OCI-M2 (cell line): ENCODE results near the gene GAS2L2.

Source experiments
- DNase-seq: peaks from one replicate; lab custom pipeline; 2025; ENCODE audit not compliant: unreplicated experiment; lab: John Stamatoyannopoulos, UW

The GAS2L2 gene

DNA sequence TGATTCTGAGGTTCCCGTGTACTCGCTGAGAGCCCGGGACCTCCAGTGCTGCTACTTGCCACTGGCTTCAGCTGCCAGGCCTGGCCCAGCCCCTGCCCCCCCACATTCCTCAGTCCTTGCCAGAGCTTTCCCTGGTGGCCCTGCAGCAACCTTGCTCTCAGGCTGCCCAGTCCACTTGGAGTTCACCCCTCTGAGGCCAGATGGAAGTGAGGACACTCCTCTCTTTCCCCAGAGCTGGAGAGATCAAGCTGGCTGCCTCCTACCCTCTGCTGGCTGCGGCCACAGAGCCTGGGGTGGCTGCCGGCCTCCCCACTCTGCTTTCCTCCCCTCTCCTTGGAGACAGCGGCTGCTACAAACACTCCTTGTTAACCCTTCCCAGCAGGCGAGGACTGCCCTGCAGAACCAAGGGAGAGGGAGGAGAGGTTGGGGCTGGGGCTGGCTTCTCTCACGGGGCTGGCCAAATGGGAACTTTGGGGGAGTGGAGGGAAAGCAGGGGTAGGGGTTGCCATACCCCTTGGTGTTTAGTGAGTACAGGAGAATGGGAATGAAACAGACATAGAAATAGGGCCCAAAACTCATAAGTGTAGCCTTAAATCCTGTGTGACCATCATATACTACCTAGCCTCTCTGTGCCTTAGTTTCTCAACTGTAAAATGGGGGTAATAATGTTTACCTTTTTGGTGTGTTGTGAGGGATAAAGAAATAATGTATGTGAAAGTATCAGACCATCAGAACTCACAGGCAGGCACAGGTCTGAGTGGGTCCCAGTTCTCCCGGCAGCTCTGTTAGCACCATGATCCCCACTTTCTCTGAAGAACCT lies at the start of gene GAS2L2:
GAS2L2 (minus strand) TSS at position 295 of the 820 bp plus-strand sequence. CDS start 389 bp downstream, outside the sequence.
- no peak for DNase-seq

DNA sequence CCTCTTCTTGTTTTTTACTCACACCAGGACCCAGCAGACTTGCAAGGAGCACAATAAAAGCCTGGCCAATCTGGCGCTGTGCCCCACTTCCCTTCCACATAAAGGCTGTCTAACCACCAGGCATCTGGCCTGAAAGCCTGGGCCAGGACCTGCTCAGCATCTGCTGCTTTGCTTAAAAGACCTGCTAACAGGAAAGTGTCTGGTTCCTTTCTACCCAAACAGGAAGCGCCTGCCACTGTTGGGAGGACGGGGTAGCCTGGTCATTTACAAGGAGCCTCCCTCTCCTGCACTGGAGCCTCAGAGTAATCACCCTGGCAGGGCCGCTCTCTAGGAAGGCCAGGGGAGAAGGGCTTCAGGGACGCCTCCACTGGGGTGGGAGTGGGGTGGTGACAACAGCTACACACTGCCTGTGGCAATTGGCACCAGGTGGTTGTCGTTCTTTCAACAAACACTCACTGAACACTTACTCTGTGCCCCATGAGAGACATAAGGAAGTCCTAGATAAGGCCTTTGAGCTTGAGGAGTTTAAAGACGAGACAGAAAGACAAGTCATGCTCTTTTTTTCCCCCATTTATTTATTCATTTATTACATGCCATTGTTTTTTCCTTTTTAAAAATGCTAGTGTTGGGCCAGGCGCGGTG lies 48.7 kb upstream of the GAS2L2 start:
- no peak for DNase-seq

DNA sequence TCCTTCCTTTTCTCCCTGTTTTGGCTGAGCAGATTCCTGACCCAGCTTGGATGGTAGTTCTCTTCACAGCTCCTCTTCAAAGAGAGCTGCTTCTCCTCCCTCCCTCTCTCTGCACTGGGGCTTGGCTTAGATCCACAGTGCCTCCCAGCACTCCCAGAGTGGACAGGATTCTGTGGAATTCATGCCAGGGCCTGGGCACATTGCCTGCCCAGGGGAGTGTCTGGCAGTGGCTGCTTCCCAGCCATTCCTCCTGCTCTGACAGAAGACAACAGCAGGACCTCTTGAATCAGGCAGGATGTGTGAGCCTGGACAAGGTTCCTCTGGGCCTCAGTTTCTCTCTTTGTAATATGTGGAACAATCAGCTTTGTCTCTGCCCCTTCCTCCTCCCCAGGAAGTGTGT lies 46.9 kb upstream of the GAS2L2 start:
- DNase-seq, result no peak

DNA sequence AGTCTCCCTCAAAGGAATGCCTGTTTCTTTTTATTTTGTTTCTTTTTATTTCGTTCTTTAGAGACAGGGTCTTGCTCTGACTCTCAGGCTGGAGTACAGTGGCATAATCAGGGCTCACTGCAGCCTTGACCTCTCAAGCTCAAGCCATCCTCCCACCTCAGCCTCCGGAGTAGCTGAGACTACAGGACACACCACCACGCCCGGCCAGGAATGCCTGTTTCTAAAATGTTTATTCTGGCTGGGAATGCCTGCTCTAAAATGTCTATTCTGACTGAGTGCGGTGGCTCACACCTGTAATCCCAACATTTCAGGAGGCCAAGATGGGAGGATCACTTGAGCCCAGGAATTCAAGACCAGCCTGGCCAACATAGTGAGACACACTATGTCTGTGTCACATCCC lies 44.9 kb upstream of the GAS2L2 start:
- DNase-seq, result no peak

DNA sequence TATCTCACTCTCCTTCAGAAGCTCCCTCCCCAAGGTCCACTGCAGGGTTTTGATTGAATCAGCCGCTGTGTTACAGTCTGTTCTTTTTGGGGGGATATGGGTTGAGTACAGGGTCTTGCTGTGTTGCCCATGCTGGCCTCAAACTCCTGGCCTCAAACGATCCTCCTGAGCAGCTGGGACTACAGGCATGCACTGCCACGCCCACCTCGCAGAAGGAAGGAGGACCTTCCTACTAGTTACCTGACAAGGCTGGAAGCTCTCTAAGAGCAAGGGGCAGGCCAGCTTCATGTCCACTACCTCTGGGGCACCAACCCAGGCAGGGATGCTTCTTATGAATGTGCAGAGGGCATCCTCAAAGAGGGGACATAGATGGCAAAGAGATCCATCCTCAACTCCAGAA lies 44.3 kb upstream of the GAS2L2 start:
- DNase-seq, result no peak

DNA sequence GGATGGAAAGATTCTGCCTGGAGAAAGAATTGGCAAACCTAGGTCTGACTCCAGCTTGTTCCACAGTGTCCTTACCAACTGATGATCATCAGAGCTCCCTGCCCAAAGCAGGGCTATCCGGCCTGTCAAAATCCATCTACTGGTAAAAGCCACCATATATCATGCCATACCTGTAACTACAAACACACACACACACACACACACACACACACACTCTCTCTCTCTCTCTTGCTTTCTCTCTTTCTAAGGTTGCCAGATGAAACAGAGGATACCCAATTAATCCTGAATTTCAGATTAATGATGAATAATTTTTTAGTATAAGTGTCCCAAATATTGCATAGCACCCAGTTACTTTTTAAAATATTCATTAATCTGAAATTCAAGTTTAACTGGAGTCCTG lies 43.9 kb upstream of the GAS2L2 start:
- no peak for DNase-seq

DNA sequence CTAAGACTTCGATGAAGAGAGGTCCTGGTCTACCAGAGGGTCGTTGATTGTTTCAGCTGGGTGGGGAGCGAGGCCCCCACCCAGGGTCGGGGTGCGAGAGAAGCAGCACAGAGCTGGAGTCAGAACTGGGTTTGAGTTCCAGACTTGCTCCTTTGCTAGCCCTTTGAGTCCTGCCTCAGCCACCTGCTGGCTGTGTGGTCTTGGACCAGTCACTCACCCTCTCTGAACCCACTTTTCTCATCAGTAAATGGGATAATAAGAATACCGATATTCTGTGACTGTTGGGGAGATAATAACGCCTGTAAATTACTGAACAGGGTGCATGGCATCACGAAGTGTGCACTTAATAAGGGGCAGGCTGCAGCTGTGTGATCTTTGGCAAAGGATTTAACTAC lies 42.8 kb upstream of the GAS2L2 start:
- DNase-seq, result no peak

DNA sequence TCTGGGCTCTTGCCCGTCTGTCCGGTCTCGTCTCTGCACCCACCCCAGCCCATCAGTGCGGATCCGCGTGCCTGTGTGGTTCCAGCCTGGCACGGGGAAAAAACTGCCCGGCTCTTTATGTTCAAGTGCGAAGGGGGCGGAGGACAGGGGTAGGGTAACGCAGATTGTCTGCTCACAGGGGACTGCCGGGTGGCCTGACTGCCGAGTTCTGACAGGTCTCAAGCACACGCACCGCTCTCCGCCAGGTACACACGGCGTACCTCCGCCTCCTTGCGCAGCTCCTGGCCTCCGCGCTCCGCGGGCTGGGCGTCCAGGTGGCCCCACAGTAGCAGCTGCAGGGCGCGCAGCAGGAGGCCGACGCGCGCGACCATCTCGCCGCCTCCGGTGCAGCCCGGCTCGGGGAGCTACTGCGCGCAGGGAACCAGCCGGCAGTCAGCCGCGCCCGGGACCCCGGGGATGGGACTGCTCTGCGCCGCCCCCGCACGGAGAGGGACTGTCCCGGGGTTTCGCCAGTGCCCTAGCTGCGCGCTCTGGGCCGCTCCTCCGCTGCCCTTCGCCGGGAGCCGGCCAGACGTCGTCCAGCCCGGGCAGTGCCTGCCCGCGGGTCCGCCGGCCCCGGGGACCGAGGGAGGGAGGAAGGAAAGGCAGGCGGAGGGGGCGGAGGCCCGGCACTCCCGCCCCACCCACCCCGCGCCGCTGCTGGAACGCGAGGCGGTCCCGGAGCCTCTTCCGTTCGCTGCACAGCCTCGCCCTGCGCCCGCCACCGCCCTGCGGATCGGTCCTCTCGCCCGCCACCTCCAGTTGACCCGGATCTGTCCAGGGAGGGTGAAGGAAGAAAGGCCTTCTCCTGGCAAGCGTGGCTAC lies 42.2 kb upstream of the GAS2L2 start, which contains the start of gene MMP28:
MMP28 (minus strand) TSS at position 635 of the 864 bp plus-strand sequence; CDS start at position 371, 264 bp downstream.
- no peak for DNase-seq

DNA sequence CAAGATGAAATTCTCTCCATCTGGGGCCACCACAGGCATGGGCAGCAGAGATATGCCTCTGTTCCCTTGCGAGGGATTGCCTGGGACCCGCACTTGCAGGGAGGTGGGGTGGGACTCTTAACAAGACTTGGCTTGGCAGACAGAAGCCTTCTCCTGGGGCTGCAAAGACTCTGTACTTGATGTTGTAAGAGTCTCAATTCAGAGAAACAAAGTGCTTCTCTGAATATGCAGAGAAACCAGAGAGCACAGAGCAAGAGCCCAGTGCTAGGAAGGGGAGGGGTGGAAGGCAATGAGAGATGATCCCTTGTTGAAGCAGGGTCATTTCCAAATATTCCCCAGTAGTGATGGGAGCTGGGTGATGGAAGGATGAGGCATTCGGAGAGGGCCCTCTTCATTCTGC lies 40.2 kb upstream of the GAS2L2 start:
- no peak for DNase-seq

DNA sequence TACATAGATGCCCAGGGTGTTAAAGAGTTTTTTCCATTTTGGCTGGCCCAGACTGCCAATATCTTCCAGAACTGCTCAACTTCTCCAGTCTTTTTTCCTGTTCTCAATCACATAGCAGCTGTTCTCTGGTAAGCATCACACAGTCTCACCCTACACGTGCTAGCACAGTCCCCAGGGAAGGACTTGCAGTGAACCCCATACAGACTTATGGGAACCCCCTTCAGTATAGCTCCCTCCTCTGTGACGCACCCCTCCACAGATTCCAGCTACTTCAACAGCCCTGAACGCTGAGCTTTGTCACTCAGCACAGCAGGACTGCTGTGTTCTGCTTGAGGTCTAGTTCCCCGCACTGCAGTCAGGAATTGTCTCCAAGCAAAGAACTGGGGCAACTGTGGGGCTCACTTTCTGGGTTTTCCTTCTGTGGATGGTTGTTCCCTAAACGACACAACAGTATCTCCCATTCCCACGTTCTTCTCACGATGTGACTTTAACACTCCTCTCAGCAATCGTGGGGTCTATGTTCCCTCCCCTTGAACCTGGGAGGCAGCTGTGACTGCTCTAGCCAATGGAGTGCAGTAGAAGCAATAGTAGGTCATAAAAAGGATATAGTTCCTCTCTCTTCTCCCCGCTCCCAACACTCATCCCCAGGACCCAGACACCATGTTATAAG lies 38.8 kb upstream of the GAS2L2 start:
- DNase-seq, result no peak

DNA sequence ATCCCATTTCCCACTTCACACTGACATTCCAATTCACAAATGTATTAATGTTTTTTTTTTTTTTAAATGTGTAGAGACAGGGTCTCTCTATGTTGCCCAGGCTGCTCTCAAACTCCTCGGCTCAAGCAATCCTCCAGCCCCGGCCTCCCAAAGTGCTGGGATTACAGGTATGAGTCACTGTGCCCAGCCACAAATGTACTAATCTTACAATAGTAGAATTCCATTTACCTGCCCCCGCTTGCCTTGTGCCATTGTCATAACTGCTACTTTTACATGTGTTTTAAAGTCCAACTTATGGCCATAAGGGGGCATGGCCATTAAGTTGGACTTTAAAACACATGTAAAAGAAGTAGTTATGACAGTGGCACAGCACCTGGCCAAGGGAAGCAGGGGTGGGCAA lies 37.8 kb upstream of the GAS2L2 start:
- DNase-seq, result no peak

DNA sequence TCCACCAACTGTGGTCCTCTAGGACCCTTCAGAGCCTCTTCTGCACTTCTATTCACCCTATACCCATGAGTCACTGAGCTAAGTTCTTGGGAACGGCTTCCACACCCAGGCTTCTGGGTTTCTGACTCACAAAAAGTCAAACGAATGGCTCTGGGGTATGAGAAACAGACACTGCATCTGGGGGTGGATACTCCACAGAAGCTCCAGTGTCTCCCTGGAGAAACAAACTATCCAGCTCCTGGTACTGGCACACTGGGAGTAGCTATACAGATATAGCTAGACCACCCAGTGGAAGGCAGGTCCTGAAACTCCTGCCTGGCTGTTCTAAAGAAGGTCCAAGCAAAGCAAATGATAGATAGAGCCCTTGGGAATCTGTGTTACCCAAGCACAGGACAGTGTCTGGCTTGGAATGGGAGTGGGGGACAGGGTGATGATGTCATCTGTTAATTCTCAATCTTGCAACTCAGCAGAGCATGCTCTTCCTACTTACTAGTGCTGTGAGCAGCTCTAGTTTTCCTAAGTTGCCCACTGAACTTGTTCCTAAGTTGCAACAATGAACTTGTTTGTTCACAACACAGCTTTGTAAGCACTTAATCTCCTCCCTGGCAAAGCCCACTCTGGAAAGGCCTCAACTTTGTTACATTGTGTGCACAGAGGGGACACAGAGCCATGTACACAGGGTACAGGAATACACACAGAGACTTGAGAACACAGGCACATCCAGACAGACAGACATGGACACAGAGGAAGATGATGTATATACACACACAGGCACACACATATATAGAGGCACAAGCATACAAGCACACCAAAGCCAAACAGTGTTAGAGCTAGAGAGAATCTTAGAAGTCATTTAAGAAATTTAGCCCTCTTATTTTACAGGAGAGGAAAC lies 35.7 kb upstream of the GAS2L2 start:
- no peak for DNase-seq

DNA sequence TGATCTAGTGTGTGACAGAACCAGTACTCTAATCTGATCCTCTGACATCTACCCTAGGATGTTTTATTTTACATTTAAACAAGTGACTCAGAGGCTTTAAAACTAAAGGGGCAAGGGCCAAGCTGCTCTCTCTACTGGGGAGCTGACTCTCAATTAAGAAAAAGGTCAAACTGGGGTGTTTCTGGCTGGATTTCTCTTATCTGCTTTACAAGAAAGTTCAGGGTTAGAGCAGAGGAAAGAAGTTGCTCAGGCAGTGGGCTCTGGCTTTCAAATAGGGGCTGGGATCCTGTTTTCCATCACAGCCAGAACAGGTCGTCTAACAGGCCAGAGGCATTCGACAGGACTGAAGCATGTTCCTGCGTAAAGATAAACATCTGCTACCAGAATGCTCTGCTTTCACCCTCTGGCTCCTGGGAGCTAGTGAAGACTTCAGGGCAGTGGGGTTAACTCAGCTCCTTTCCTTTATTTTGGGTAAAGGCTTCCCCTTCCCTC lies 33.9 kb upstream of the GAS2L2 start:
- DNase-seq, result no peak

DNA sequence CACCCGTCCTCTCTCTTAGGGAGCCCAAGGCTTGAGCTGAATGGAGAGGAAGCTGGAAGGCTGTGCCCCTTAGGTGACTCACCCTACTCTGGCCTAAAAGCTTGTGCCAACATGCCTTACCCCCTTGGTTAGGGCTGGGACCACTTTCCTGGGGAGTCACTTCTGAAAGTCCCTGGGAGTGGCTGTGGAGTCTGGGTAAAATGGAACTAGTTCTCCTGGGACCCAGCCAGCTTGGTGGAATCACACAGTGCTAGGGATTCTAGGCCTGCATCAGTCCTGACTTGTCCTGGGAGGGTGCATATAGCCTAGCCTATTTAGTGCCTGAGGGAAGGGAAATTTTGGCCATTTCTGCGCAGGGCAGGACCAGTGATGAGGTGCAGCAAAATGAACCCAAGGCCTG lies 31.9 kb upstream of the GAS2L2 start:
- DNase-seq, result no peak

DNA sequence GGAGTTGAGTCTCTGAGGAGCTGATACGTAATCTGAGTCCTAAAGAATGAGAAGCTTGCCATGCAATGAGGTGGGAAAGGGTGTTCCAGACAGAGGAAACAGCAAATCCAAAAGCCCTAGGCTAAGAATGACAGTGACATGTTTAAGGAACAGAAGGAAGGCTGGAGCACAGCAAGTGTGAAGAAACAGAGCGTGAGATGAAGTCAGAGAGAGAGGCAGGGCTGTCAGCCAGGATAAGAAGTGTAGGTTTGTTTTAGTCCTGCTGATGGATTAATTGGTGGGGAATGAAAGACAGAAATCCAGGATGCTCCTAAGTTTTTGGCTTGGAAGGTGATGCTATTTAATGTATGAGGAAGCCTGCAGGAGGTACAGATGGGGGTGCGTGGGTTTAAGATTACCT lies 27.9 kb upstream of the GAS2L2 start:
- no peak for DNase-seq

DNA sequence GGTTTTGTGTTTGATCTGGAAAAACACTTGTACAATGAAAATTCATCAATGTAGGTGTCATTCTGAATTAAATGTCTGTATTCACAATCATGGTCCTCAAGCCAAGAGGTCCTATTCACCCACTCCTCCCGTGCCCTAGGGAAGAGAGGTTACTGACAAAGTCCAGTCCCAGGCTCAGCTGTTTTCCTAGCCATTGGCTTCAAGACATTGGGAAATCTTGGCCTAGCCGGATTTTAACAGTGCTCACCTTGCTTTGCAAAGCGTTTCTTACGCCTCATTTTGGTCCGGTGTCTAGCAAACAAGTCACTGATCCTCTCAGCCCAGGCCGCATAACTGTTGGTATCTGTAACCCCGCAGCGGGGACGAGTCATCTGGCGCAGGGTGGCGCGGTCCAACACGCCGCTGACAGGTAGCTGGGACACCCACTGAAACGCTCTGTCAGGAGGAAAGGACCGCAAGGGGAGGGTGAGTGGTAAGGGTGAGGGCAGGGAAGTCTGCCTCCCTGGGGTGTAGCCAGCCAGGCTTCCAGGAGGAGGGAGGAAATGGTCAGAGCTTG lies 25.7 kb upstream of the GAS2L2 start:
- DNase-seq, result no peak

DNA sequence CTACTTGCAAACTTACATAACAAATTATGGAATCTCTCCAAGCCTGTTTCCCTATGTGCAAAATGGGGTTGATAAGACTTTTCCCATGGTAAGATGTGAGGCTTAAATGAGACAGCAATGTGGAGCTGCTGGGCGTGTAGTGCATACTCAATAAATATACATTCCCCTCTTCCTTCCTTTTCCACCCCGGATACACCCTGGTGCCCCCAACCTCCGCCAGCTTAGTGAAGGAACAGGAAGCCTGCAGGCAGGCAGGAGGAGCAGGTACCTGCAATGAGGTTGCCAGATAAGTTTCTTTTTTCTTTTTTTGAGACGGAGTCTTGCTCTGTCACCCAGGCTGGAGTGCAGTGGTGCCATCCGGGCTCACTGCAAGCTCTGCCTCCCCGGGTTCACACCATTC lies 22.5 kb upstream of the GAS2L2 start:
- no peak for DNase-seq

DNA sequence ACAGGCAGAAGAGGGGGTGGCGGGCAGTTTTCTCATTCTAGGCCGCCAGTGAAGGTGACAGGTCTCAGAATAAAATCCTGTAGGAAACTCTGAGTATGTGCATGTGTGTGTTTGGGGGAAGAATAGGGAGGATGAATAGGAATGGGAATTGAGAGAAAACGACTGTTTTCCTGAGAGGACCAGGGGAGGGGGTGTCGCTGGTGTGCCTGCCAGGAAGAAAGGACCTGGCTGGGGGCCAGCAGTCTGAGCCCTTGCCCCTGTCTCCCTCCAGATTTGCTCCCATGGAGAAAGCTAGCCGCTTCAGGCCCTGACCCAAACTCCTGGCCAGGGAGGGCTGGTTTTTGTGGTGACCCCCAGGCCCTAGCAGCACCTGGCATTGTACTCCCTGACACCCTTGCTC lies 22.0 kb upstream of the GAS2L2 start:
- DNase-seq, result no peak

DNA sequence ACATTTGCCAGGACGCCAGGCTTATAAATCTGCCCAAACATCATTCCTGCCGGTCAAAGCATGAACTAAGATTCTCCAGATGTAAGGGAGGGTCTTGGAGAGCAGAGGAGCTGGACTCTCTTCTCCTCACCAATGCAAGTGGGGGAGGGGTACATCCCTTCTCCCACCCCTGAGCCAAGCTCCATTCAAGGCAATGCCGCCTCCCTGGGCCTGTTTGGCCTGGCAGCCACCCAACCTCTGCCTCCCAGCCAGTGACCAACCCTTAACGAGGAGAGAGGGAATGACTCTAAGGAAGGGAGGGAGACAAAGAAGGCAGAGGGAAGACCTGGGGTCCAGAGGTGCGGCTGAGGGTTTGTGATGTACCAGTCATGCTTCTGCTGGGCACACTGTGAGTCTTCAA lies 21.5 kb upstream of the GAS2L2 start:
- no peak for DNase-seq
